Astrocyte of the spinal cord (primary cell): ENCODE data around the gene AHCYL1.

Experiments
- DNase-seq: peaks from one replicate; pipeline ENCODE4 v3.0.0; 2011; ENCODE audit warnings: low read depth, low spot score
- H3K4me3 ChIP-seq: 2 replicates; pipeline ENCODE4 v1.5.1; 2011; ENCODE audit warnings: low read depth, mild to moderate bottlenecking, low read length, moderate library complexity
- CTCF ChIP-seq: IDR thresholded peaks from 2 replicates; pipeline ENCODE4 v1.5.1; 2012; ENCODE audit warnings: low read depth, mild to moderate bottlenecking, low read length, inconsistent platforms
- in situ Hi-C: cut with HindIII; loops from 2 replicates; pipeline ENCODE4 v1.10.0; 2017; ENCODE audit warnings: low sequenced_read_pairs

AHCYL1 gene

GRCh38 chr1:109993885-109994284 is 9.3 kb downstream of the AHCYL1 start:
- no peak for DNase-seq
- no peak overlapping the region for H3K4me3 ChIP-seq
- TF ChIP-seq CTCF, result no peak
- in situ Hi-C loops, result no loop called here

GRCh38 chr1:109994654-109995053 is 10.1 kb downstream of the AHCYL1 start:
- TF ChIP-seq CTCF, result no peak
- H3K4me3 ChIP-seq, result no peak overlapping the region
- in situ Hi-C loops, result no loop called here
- DNase-seq, result no peak

GRCh38 chr1:109995536-109995935 is 11.0 kb downstream of the AHCYL1 start:
- in situ Hi-C loops, result no loop called here
- H3K4me3 ChIP-seq, result no peak overlapping the region
- no peak for TF ChIP-seq CTCF
- DNase-seq, result no peak

GRCh38 chr1:109996476-109996875 is 11.9 kb downstream of the AHCYL1 start:
- in situ Hi-C loops, result no loop called here
- DNase-seq, result no peak
- no peak for TF ChIP-seq CTCF
- no peak overlapping the region for H3K4me3 ChIP-seq

GRCh38 chr1:109997204-109997866 is 12.8 kb downstream of the AHCYL1 start:
- no peak for TF ChIP-seq CTCF
- no peak overlapping the region for H3K4me3 ChIP-seq
- no peak for DNase-seq
- in situ Hi-C loops, result no loop called here

GRCh38 chr1:109997867-109998229 is 13.3 kb downstream of the AHCYL1 start:
- in situ Hi-C loops, result no loop called here
- no peak for TF ChIP-seq CTCF
- no peak overlapping the region for H3K4me3 ChIP-seq
- no peak for DNase-seq

GRCh38 chr1:110002695-110003094 is 18.1 kb downstream of the AHCYL1 start:
- TF ChIP-seq CTCF, result no peak
- in situ Hi-C loops, result no loop called here
- H3K4me3 ChIP-seq, result no peak overlapping the region
- DNase-seq, result no peak
